ENCODE results near the gene KISS1.

The KISS1 gene

DNA sequence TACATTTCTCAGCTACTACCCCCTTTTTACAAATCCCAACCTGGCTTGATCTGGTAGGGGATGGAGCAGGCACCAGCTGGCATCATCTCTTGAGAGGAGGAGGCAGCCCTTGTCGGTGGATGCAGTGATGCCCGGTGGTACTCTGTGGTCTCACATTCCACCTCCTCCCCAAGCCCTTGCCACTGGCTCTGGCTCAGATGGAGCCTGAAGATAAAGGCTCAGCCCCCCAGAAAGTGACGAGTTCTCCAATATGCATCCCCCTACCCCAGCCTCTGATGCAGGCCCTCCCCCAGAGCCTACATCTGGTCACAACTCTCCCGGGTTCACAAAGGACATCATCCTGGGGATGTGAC lies 21.3 kb upstream of the KISS1 start:
- no peak for DNase-seq (ENCODE audit: low spot score)

- no peak for DNase-seq (ENCODE audit: low spot score)
These were observed 20.8 kb upstream of the KISS1 start for GRCh38 chr1:204216880-204217647.

DNA sequence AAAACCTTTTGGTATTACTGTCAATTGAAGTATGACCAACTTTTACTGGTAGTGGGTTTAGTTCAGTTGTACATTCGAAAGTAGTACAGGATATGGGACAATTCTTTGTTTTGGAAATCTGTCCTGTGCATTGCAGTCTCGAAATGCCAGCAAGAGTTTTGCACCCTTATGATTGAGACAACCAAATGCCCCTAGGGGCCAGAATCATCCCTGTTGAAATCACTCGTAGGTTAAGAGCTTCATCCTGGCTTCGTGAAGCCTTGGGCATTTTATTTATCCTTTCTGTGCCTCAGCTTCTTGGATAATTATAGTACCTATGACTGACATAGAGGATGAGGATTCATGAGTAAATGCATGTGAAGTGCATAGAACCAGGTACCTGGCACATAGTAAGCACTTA lies 19.9 kb upstream of the KISS1 start:
- no peak for DNase-seq (ENCODE audit: low spot score)

DNA sequence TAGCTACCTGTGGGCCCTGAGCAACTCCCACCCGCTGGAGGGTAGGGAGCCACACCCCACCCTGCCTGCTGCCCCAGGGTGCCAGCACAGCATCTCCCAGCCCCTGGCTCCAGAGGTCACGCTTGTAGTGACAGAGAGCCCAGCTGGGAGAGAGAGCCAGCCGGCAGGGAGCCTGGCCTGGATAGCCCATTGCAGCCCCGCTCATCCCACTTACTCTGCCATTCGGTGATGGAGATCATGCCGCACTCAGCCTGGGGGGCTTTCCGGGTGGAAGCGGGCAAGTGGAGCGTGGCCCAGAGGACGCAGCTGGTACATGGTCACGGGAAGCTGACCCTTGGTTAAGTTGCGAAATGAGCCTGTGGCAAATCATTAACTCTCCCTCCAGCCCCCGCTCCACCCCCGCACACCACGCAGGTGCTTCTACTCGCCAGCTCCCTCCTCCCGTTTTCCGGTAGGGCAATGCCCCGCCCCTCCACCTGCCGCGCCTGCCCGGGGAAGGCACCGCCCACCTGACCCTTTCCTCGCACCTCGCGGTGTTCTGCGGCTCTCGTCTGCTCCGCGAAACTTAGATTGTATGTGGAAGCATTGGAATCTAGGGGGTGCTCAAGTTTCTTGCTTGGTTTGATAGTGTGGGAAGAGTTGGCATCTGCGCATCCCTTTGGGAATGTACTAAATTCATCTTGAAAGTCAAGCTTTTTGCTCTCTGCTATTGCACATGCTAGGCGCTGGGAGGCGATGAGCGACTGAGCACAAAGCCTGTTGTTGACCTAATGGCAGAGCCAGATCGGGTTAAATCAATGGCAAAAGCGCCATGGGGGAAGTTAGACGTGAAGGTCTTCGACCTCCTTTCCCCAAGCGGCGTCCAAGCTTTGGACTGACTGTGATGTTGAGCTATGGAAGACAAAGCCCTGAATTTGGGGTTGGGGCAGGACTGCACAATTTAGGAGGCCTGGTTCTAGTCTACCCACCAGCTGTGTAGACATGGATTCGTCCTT lies 17.7 kb upstream of the KISS1 start, which contains the start of gene GOLT1A:
TSS of gene GOLT1A (minus strand) at position 321 of the 995 bp plus-strand sequence. CDS start at position 239, 82 bp downstream.
- DNase-seq (ENCODE audit: low spot score): peak; percentile 81

GRCh38 chr1:204212715-204213114 lies 16.4 kb upstream of the KISS1 start:
- DNase-seq (ENCODE audit: low spot score): no peak

DNA sequence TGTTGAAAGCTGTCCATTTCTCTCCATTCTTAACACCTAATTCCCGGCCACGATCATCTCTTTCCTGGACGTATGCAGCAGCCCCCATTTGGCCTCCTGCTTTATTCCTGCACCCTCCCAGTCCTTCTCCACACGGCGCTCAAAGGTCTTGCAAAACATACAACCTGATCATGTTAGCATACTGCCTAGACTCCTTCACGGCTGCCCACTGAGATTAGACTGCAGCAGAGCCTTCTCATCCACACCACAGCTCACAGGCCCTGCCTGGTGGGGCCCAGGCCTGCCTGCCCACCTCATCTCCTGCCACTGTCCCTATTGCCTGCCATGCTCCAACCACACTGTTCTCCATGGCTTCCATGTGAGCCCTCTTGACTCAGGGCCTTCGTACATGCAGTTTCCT lies 14.8 kb upstream of the KISS1 start:
- DNase-seq (ENCODE audit: low spot score): no peak

DNA sequence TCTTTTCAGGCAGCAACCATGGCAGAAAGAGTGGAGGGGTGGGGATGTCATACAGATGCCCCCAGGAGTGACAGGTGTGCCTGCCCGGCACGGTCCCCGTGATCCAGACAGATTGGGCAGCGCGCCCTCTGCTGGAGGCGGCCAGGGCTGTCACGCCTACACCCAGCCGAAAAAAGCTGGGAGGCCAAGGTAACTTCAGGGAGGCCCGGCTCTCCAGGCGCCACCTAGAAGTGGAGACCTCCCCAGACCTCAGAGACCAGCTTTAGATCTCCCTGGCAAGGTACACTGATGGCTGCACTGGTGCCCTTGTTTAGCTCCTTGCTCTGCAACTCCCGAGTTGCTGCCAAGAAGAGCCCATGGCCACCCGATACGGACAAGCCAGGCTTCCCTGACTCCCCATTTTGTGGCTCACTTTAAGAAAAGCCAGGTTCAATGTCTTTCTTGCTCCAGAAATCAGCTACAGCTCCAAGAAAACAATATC lies 10.9 kb upstream of the KISS1 start:
- peak; percentile 89 for DNase-seq (ENCODE audit: low spot score)

GRCh38 chr1:204206121-204206520 lies 9.8 kb upstream of the KISS1 start:
- DNase-seq (ENCODE audit: low spot score): peak; percentile 50

GRCh38 chr1:204205486-204205885 lies 9.2 kb upstream of the KISS1 start:
- DNase-seq (ENCODE audit: low spot score): no peak

- DNase-seq (ENCODE audit: low spot score): no peak
These were observed 8.7 kb upstream of the KISS1 start for GRCh38 chr1:204204944-204205343.

- DNase-seq (ENCODE audit: low spot score): no peak
These were observed 7.0 kb upstream of the KISS1 start for GRCh38 chr1:204203206-204203767.

- no peak for DNase-seq (ENCODE audit: low spot score)
These were observed 6.2 kb upstream of the KISS1 start for GRCh38 chr1:204202481-204202880.

DNA sequence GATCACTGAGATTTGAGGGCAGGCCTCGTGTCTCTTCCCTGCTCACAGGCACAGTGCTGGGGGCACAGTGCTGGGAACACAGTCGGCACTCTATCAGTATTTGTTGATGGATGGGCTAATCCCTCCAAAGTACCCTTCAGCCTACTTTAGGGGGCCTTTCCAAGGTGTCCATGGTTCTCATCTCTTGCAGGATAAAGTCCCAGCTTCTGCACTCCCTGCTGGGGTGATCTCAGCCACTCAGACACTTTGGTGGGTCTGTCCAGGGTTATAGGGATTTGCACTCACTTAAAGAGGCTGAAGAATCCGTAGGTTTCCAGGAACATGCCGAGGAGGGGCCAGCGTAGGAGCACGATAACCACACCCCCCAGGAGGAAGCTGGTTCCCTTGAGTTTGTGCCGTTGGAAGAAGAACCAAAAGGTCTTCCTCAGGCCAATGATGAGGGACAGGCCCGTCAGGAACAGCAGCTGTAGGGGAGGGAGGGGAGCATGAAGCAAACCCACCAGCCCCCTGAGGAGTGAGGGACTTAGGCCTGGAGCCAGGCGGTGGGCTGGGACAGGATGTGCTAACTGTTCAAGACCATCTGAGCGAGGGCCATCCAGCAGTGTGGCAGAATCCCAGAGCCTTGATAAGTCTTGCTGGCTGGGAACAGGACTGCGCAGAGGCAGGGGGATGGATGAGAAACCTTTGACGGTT lies 5.2 kb upstream of the KISS1 start:
- no peak for DNase-seq (ENCODE audit: low spot score)

GRCh38 chr1:204199579-204199978 lies 3.3 kb upstream of the KISS1 start:
- no peak for DNase-seq (ENCODE audit: low spot score)

DNA sequence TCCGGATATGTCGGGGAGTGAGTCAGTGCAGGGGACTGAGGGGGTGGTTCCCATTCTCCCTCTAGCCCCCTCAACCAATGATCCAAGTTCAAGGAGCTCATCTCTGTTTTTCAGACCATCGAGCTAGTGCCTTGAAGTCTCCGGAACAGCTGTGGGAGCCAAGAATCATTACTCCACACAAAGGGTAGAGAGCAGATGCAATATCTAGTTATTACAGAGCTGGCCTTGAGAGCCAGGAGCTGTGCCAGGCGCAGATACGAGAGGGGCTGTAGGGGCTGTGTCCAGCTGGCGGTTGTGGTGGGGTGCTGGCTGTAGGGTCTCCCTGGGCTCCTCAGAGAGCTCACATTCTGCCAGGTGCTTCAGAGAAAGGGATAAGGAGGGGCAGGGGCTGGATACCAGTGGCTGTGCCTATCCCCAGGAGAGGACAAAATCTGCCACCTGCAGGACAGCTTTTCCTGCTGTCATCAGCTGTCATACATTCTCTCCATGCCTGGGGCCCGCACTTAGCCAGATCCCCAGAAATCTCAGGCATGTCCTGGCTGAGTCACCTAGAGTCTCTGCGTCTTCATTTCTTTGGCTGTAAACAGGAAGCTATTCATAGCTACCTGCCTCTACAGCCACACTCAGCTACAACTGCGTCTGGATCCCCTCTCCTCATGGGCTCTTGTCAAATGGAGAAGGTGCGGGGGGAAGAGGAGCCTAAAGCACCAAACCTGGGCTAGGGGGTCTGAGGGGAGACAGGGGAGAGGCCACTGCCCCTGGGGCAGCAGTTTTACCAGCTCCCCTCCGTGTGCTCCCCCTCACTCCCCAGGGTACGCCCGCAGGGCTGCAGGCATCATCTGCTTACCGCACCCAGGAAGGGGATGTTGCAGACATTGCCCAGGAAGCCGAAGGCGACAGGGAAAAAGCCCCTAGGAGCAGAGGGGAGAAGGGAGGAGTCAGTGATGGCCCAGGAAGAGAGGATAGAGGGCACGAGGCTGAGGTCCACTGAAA lies 2.4 kb upstream of the KISS1 start:
- peak; percentile 70 for DNase-seq (ENCODE audit: low spot score)

- no peak for DNase-seq (ENCODE audit: low spot score)
These were observed 777 bp upstream of the KISS1 start for GRCh38 chr1:204197068-204197467.

DNA sequence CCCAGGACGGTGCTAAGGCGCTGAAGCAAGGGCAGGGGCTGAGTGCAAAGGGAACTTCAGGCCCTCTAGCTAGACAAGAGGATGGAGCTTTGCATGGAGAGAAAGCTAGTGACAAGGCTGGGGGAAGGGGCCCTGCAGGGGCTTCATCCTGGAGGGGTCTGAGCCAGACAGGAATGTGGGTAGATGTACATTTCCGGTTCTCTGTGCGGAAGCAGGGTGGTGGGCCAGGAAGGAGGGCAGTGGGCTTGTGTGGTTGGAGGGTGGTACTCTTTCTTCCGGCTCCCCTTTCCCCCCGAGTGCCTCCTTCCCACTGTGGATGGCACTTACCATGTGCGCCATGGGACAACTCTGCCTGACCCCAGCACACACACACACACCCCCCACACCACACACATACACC lies 1.5 kb downstream of the KISS1 start:
- DNase-seq (ENCODE audit: low spot score): no peak

- DNase-seq (ENCODE audit: low spot score): no peak
These were observed 2.2 kb downstream of the KISS1 start for GRCh38 chr1:204194080-204194479.

DNA sequence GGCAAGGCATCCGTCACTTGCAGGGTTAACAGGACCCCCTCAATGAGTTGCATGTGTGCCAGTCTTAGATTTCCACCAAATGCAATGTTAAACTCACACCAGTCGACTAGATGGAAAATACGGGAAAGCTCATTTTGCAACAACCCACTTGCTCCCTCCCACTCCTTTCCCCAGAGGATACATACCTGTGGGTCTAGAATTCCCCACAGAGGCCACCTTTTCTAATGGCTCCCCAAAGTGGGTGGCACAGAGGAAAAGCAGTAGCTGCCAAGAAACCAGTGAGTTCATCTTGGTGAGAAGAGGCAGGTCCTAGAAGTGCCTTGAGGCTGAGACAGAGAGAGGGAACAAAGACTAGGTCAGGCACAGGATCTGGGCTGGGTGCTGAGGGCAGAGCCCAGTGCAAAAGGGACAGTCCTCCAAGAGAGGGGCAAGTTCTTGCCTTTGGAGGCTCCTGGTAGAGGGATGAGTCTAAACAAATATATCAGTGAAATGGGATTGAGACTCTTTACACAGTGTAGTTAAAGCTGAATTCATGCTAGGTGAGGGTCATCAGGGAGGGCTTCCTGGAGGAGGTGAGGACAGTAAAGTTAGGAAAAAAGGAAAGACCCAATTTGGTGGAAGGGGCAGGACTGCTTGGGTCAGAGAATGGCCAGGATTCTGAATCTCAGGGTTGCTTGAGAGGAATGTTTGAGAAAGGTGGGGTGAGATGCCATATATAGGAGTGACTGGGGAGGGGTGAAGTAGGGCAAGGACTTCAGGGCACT lies 3.5 kb downstream of the KISS1 start:
- no peak for DNase-seq (ENCODE audit: low spot score)

GRCh38 chr1:204192046-204192445 lies 4.2 kb downstream of the KISS1 start:
- no peak for DNase-seq (ENCODE audit: low spot score)

Measured in GM03348 (cell line).